Left ventricle myocardium inferior (tissue), 1 donor: Measurements from ENCODE around the gene TRPM2. TPM values are rescaled to one million over a fixed set of nuclear protein-coding genes. Genes with fewer than 3 reads are reported as not detected.
"Not testable (repeated sequence)": the region's sequence is repeated elsewhere in the genome, so short reads cannot be mapped to it uniquely, and the experiment has no call there.

Experiments used
- DNase-seq: peaks from one replicate; pipeline ENCODE4 v3.0.0-alpha.2; 2020
- H3K27ac ChIP-seq: fragments of 200-600 bp; replicated peaks from 2 replicates; pipeline ENCODE4 v1.8.0; 2021
- H3K27me3 ChIP-seq: fragments of 200-600 bp; 2 replicates; pipeline ENCODE4 v1.8.0; 2021; ENCODE audit warnings: low read depth
- H3K36me3 ChIP-seq: fragments of 200-600 bp; 2 replicates; pipeline ENCODE4 v1.8.0; 2021
- H3K4me1 ChIP-seq: fragments of 200-600 bp; 2 replicates; pipeline ENCODE4 v1.8.0; 2021
- H3K4me3 ChIP-seq: fragments of 200-600 bp; 2 replicates; pipeline ENCODE4 v1.8.0; 2021; ENCODE audit warnings: mild to moderate bottlenecking, moderate library complexity
- H3K9me3 ChIP-seq: fragments of 200-600 bp; replicated peaks from 2 replicates; pipeline ENCODE4 v1.8.0; 2021
- CTCF ChIP-seq: fragments of 200-600 bp; IDR thresholded peaks from 2 replicates; pipeline ENCODE4 v1.8.0; 2021; ENCODE audit warnings: antibody characterized with exemption, mild to moderate bottlenecking, borderline replicate concordance
- intact Hi-C: fragments of 100-400 bp; cut with micrococcal nuclease; formaldehyde crosslinking; loops from one replicate; pipeline ENCODE4 v1.11.0; 2022
- total RNA-seq: library from RNA; stranded (reverse); fragmentation: NEBNext Ultra II Directional; extraction: Animal tissue kit (Norgen Biotek cat#: 25700); gene quantifications from one replicate; pipeline ENCODE4 v1.2.1, GENCODE V29; 2021
- donor health status: DM: no; HTN: yes; CAD: no; lungs with severe emphysema.

Gene TRPM2
- total RNA-seq, 1 donor from 2014 or later: 1.8 TPM

DNA sequence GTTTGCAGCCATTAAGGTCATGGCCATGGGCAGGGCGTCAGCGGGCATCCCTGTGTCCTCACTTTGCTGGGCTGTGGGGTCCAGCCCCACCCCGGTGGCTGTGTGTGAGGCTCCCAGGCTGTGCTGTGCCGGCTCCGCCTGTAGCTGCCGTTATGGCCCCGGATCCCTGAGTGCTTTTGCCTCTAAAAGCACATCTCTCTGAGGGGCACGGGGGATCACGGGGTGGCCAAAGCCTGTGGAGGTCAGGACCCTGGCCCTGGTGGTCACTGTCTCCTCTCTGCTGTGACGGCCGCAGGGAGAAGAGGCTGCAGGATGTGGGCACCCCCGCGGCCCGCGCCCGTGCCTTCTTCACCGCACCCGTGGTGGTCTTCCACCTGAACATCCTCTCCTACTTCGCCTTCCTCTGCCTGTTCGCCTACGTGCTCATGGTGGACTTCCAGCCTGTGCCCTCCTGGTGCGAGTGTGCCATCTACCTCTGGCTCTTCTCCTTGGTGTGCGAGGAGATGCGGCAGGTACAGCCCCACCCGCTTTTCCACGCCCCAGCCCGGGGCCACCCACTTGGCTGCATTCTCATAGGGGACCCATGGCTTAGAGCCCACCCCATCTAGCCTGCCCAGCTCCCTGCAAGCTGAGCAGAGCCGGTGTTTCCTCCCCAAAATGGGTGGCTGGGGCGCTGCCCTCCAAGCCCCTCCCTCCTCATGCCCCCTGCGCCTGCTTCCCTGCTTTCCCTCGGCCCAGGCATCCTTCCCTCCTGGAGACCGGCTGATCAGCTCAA, 48.2 kb downstream of the TRPM2 start:
- no peak for TF ChIP-seq CTCF
- H3K9me3 ChIP-seq: no peaks in the 10 kb centered on the region
- intact Hi-C loops: no loop called here
- DNase-seq: no peak
- H3K36me3 ChIP-seq: no peaks in the 10 kb centered on the region
- H3K4me1 ChIP-seq: no peaks in the 10 kb centered on the region
- peaks cover 8% of the 10 kb centered on the region for H3K27me3 ChIP-seq
- H3K27ac ChIP-seq: no peak overlapping the region
- H3K4me3 ChIP-seq: no peak overlapping the region

DNA sequence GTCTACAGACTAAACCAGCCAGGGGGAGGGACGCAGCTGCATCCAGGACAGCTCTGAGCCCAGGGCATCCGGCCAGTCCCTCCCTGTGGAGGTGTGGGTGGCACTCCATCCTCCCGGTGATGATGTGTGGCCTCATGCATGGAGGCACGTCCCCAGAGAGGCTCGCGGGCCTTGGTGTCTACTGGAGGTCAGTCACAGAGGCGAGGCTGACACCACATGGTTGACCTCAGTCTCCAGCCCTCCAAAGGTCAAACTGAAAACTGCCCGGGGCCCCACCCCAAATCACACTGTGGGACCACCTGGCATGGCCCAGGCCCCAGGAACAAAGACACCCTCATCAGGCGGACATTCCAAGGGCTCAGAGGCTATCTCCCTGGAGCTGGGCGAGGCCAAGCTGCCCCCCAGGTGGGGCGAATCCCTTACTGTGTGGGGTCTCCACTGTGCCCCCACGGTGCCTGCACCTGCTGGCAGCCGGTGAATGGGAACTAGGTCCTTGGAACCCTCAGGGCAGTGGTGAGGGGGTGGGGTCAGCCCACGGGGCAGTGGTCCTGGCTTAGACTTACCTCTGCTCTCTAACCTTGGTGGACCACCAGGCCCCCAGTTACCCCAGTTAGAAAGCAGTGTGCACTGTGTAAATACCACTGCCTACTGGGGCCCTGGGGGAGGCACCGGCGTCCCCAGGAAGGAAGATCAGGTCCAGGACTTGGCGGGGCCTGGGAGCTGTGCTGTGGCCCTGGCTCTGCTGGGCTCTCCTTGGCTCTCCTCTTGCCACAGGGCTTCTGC, 49.1 kb downstream of the TRPM2 start:
- TF ChIP-seq CTCF: no peak
- Histone ChIP-seq H3K4me3 (no peak overlapping the region), H3K4me1 (no peaks in the 10 kb centered on the region), H3K9me3 (no peaks in the 10 kb centered on the region), H3K36me3 (no peaks in the 10 kb centered on the region), H3K27ac (no peak overlapping the region), H3K27me3 (peaks cover 8% of the 10 kb centered on the region)
- intact Hi-C loops: no loop called here
- DNase-seq: no peak

DNA sequence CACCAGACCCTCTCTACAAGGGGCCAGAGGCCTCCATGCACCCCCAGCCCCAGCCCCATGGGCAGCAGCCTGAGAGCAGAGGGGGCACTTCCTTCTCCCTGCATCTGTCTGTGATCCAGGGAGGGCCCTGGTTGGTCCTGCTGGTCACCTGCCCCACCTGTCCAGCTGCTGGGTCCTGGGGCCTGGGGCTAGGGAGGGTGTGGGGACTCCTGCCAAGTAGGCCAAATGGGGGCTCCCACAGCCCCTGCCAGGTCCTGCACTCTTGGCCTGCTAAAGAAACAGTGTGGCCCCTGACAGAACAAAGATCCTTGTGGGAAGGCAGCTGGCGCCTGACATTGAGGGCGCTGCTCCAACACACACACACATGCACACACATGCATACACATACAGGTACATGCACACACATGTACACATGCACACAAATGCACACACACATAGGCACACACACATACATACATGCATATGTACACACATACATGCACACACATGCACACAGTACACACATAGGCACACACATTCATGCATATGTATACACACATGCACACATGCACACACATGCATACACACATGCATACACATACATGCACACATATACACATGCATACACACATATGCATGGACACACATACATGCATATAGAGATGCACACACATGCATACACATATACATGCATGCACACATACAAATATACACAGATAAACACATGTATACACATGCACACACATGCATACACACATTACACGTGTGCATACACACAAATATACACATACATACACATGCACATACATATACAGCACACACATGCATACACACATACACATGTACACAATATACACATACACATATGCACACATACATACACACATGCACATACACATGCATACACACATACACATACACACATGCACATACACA, 49.9 kb downstream of the TRPM2 start:
- H3K9me3 ChIP-seq: no peaks in the 10 kb centered on the region
- H3K4me3 ChIP-seq: no peak overlapping the region
- no peak overlapping the region for H3K27ac ChIP-seq
- peaks cover 8% of the 10 kb centered on the region for H3K27me3 ChIP-seq
- no peaks in the 10 kb centered on the region for H3K4me1 ChIP-seq
- TF ChIP-seq CTCF: no peak
- DNase-seq: no peak
- intact Hi-C loops: no loop called here
- H3K36me3 ChIP-seq: no peaks in the 10 kb centered on the region

GRCh38 chr21:44404482-44404881, 51.1 kb downstream of the TRPM2 start:
- H3K36me3 ChIP-seq, H3K27ac ChIP-seq, H3K4me3 ChIP-seq, H3K9me3 ChIP-seq, intact Hi-C loops, H3K27me3 ChIP-seq, H3K4me1 ChIP-seq, DNase-seq: not testable (repeated sequence)

- no peak for TF ChIP-seq CTCF
- no peak for DNase-seq
- Histone ChIP-seq H3K9me3 (no peaks in the 10 kb centered on the region), H3K4me3 (no peak overlapping the region), H3K27me3 (no peaks in the 10 kb centered on the region), H3K27ac (no peak overlapping the region), H3K36me3 (no peaks in the 10 kb centered on the region), H3K4me1 (no peaks in the 10 kb centered on the region)
- intact Hi-C loops: no loop called here
These were observed 51.9 kb downstream of the TRPM2 start for GRCh38 chr21:44405091-44405947.
